ENCODE results near the gene ZEB2. TPM values are rescaled to one million over a fixed set of nuclear protein-coding genes. Genes with fewer than 3 reads are reported as not detected.

The ZEB2 gene
- total RNA-seq, 2 experiments from 2014 or later, result 4.0 to 16.9 TPM

GRCh38 chr2:144404586-144405314, 115.2 kb downstream of the ZEB2 start:
- intact Hi-C loops (cut with micrococcal nuclease; ENCODE audit: unreplicated experiment), result no loop called here
- ChIA-PET CTCF (ENCODE audit: unreplicated experiment) (no interaction called here), POLR2A (interaction anchor here (0.6 to 0.9 kb wide), 3 partner anchors 8 to 259 kb away, joined by 3 to 5 read pairs (median 3); no protein-coding TSS in a partner anchor)
- DNase-seq (ENCODE audit: low spot score), result no peak
- peaks cover 25% of the 10 kb centered on the region for H3K4me1 ChIP-seq (ENCODE audit: insufficient read depth, low read length, poor library complexity, severe bottlenecking)
- H3K4me3 ChIP-seq (ENCODE audit: low read depth, low read length, poor library complexity, severe bottlenecking), result no peak overlapping the region
- TF ChIP-seq CTCF (conservative IDR thresholded peaks at IDR 0.05; ENCODE audit: low read length), result no peak
- TF ChIP-seq EZH2phosphoT487 (IDR thresholded peaks at IDR 0.05; ENCODE audit: borderline replicate concordance, low read depth, low read length), result no peak
- no peaks in the 10 kb centered on the region for H3K36me3 ChIP-seq (ENCODE audit: insufficient read depth, low read length)
- no TSS peak for BruUV-seq (replicated peaks)
- H4K20me1 ChIP-seq (ENCODE audit: insufficient read depth, low read length), result no peaks in the 10 kb centered on the region
- no peak overlapping the region for H3K4me2 ChIP-seq (ENCODE audit: low read length)
- H3K9me3 ChIP-seq (ENCODE audit: low read length), result no peaks in the 10 kb centered on the region
- no peak overlapping the region for H2AFZ ChIP-seq (ENCODE audit: low read length)
- H3K79me2 ChIP-seq (ENCODE audit: insufficient read depth, low read depth, low read length), result no peaks in the 10 kb centered on the region
- H3K27ac ChIP-seq (ENCODE audit: low read depth, low read length, poor library complexity, severe bottlenecking), result no peak overlapping the region
- H3K9me2 ChIP-seq (ENCODE audit: insufficient read depth, low read length), result no peaks in the 10 kb centered on the region

- POLR2A ChIA-PET, result interaction anchor here (0.5 to 0.9 kb wide), 4 partner anchors 9 to 258 kb away, joined by 3 to 5 read pairs (median 3); no protein-coding TSS in a partner anchor
- H3K36me3 ChIP-seq (ENCODE audit: insufficient read depth, low read length), result no peaks in the 10 kb centered on the region
Measured at GRCh38 chr2:144403933-144404332, 116.0 kb downstream of the ZEB2 start.

More at GRCh38 chr2:144403933-144404332, 116.0 kb downstream of the ZEB2 start:
- no peak overlapping the region for H3K27ac ChIP-seq (ENCODE audit: low read depth, low read length, poor library complexity, severe bottlenecking)
- no peak overlapping the region for H3K4me3 ChIP-seq (ENCODE audit: low read depth, low read length, poor library complexity, severe bottlenecking)
- BruUV-seq (replicated peaks), result no TSS peak
- H2AFZ ChIP-seq (ENCODE audit: low read length), result no peak overlapping the region
- CTCF ChIA-PET (ENCODE audit: unreplicated experiment), result no interaction called here
- intact Hi-C loops (cut with micrococcal nuclease; ENCODE audit: unreplicated experiment), result no loop called here
- TF ChIP-seq EZH2phosphoT487 (IDR thresholded peaks at IDR 0.05; ENCODE audit: borderline replicate concordance, low read depth, low read length) (no peak), CTCF (conservative IDR thresholded peaks at IDR 0.05; ENCODE audit: low read length) (no peak)
- DNase-seq (ENCODE audit: low spot score), result no peak
- no peaks in the 10 kb centered on the region for H4K20me1 ChIP-seq (ENCODE audit: insufficient read depth, low read length)
- H3K9me3 ChIP-seq (ENCODE audit: low read length), result no peaks in the 10 kb centered on the region
- H3K4me2 ChIP-seq (ENCODE audit: low read length), result no peak overlapping the region
- peaks cover 25% of the 10 kb centered on the region for H3K4me1 ChIP-seq (ENCODE audit: insufficient read depth, low read length, poor library complexity, severe bottlenecking)
- no peaks in the 10 kb centered on the region for H3K9me2 ChIP-seq (ENCODE audit: insufficient read depth, low read length)
- no peaks in the 10 kb centered on the region for H3K79me2 ChIP-seq (ENCODE audit: insufficient read depth, low read depth, low read length)

Measured in OCI-LY7 (cell line).